GM23248 (cell line): ENCODE data around the gene FGFR2.

Experiments used
- EZH2 ChIP-seq: fragments of 200-600 bp; sonication (generic); IDR thresholded peaks from 2 replicates; pipeline ENCODE4 v1.6.1; 2018; ENCODE audit warnings: antibody characterized with exemption, mild to moderate bottlenecking; ENCODE audit not compliant: insufficient read depth, poor library complexity, severe bottlenecking
- EZH2phosphoT487 ChIP-seq: fragments of 200-600 bp; sonication (generic); IDR thresholded peaks from 2 replicates; pipeline ENCODE4 v1.6.1; 2018; ENCODE audit warnings: antibody characterized with exemption, moderate library complexity, mild to moderate bottlenecking, low read depth; ENCODE audit not compliant: insufficient read depth

DNA sequence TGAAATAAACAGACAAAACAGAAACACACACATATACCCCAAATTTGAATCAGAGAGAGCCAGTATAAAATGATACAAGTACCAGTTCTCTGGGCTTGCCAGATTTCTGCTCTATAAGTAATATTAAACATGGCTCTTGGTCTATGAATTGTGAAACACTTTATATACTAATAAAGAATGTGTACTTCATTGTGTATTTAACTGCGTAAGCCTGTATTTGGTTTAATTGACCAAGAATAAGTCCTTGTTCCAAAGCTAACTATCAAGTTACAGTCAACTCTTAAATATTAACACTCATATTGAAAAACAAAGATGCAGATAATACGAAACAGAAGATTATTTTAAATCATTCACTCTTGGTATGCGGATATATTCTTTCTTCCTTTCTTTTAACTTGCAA, 8.7 kb downstream of the FGFR2 start:
- TF ChIP-seq EZH2: no peak
- no peak for TF ChIP-seq EZH2phosphoT487
